DOHH2 (cell line): ENCODE measurements around the gene SUSD4.

ENCODE experiments used
- CTCF ChIP-seq: fragments of 200-600 bp; sonication (generic); IDR thresholded peaks from one replicate; pipeline ENCODE4 v1.5.1; 2014; ENCODE audit warnings: antibody characterized with exemption, mild to moderate bottlenecking, low read depth, low read length; ENCODE audit not compliant: poor library complexity, severe bottlenecking
- EZH2phosphoT487 ChIP-seq: fragments of 200-600 bp; sonication (generic); IDR thresholded peaks from 2 replicates; pipeline ENCODE4 v1.6.1; 2017; ENCODE audit warnings: borderline replicate concordance, mild to moderate bottlenecking, antibody characterized with exemption, low read length, moderate library complexity, mixed read lengths

GRCh38 chr1:223211323-223211985 lies 152.5 kb downstream of the SUSD4 start:
- no peak for TF ChIP-seq CTCF
- no peak for TF ChIP-seq EZH2phosphoT487
